Activated effector memory CD4-positive, alpha-beta T cell treated with Interleukin-2 at 50 U/mL for 16 hours (primary cell): ENCODE measurements around the gene POC1A.
"Not testable (repeated sequence)": the region's sequence is repeated elsewhere in the genome, so short reads cannot be mapped to it uniquely, and the experiment has no call there.

Source experiments
- DNase-seq: peaks from one replicate; pipeline ENCODE4 v3.0.0-alpha.2; 2020

The POC1A gene

GRCh38 chr3:52041118-52041731, 113.0 kb downstream of the POC1A start:
- no peak for DNase-seq

- no peak for DNase-seq
Observed at GRCh38 chr3:52040600-52040999, 113.6 kb downstream of the POC1A start.

GRCh38 chr3:52039846-52040245, 114.4 kb downstream of the POC1A start:
- no peak for DNase-seq

GRCh38 chr3:52039426-52039825, 114.8 kb downstream of the POC1A start:
- DNase-seq: no peak

- no peak for DNase-seq
Observed at GRCh38 chr3:52038227-52038626, 116.0 kb downstream of the POC1A start.

- no peak for DNase-seq
Observed at GRCh38 chr3:52037291-52037690, 116.9 kb downstream of the POC1A start.

- no peak for DNase-seq
Observed at GRCh38 chr3:52036829-52037228, 117.4 kb downstream of the POC1A start.

- DNase-seq: no peak
Observed at GRCh38 chr3:52036222-52036694, 118.0 kb downstream of the POC1A start.

GRCh38 chr3:52034651-52035050, 119.6 kb downstream of the POC1A start:
- DNase-seq: no peak

- no peak for DNase-seq
Observed at GRCh38 chr3:52034212-52034611, 120.0 kb downstream of the POC1A start.

GRCh38 chr3:52033748-52034147, 120.5 kb downstream of the POC1A start:
- not testable (repeated sequence) for DNase-seq

- DNase-seq: no peak
Observed at GRCh38 chr3:52032702-52033408, 121.4 kb downstream of the POC1A start.

- no peak for DNase-seq
Observed at GRCh38 chr3:52031896-52032295, 122.3 kb downstream of the POC1A start.

- DNase-seq: no peak
Observed at GRCh38 chr3:52030714-52031310, 123.4 kb downstream of the POC1A start.

GRCh38 chr3:52029535-52029934, 124.7 kb downstream of the POC1A start:
- DNase-seq: no peak

- DNase-seq: no peak
Observed at GRCh38 chr3:52029053-52029452, 125.2 kb downstream of the POC1A start.

GRCh38 chr3:52028572-52028971, 125.7 kb downstream of the POC1A start:
- DNase-seq: no peak

GRCh38 chr3:52026041-52026440, 128.2 kb downstream of the POC1A start:
- no peak for DNase-seq

GRCh38 chr3:52025453-52025852, 128.8 kb downstream of the POC1A start:
- no peak for DNase-seq
